Bronchial epithelial cell (primary cell): ENCODE results near the gene SRSF9. TPM values are rescaled to one million over a fixed set of nuclear protein-coding genes. Genes with fewer than 3 reads are reported as not detected.
"Not testable (repeated sequence)": the region's sequence is repeated elsewhere in the genome, so short reads cannot be mapped to it uniquely, and the experiment has no call there.

Source experiments
- DNase-seq: peaks from one replicate; pipeline ENCODE4 v3.0.0-alpha.2; 2010; ENCODE audit warnings: low read depth
- FAIRE-seq: peaks from 2 replicates; lab custom pipeline; 2011; peaks lifted over from hg19 to GRCh38; lab: Jason Lieb, UNC
- H3K27me3 ChIP-seq: 2 replicates; pipeline ENCODE4 v1.5.1; 2011; ENCODE audit warnings: low read length; ENCODE audit not compliant: control insufficient read depth, insufficient read depth
- H3K36me3 ChIP-seq: 2 replicates; pipeline ENCODE4 v1.5.1; 2011; ENCODE audit warnings: low read length; ENCODE audit not compliant: control insufficient read depth, insufficient read depth
- H3K4me3 ChIP-seq: 2 replicates; pipeline ENCODE4 v1.5.1; 2011; ENCODE audit warnings: mild to moderate bottlenecking, low read depth, low read length, control low read depth
- total RNA-seq: library from RNA; depleted of rRNA; stranded (reverse); fragments of >200 nt; gene quantifications from 2 replicates; pipeline ENCODE4 v1.2.1, GENCODE V29; 2014
- TF ChIP-seq, protein P1 (sequence below): IDR thresholded peaks from 2 replicates; pipeline ENCODE4 v1.5.1; 2011; ENCODE audit warnings: mild to moderate bottlenecking, moderate library complexity, low read length, control low read depth, inconsistent platforms; ENCODE audit not compliant: insufficient read depth, severe bottlenecking

The SRSF9 gene
- total RNA-seq, 1 donor from 2014 or later: 349 TPM

GRCh38 chr12:120495186-120495730 lies 25.7 kb upstream of the SRSF9 start:
- TF ChIP-seq, protein P1, sequence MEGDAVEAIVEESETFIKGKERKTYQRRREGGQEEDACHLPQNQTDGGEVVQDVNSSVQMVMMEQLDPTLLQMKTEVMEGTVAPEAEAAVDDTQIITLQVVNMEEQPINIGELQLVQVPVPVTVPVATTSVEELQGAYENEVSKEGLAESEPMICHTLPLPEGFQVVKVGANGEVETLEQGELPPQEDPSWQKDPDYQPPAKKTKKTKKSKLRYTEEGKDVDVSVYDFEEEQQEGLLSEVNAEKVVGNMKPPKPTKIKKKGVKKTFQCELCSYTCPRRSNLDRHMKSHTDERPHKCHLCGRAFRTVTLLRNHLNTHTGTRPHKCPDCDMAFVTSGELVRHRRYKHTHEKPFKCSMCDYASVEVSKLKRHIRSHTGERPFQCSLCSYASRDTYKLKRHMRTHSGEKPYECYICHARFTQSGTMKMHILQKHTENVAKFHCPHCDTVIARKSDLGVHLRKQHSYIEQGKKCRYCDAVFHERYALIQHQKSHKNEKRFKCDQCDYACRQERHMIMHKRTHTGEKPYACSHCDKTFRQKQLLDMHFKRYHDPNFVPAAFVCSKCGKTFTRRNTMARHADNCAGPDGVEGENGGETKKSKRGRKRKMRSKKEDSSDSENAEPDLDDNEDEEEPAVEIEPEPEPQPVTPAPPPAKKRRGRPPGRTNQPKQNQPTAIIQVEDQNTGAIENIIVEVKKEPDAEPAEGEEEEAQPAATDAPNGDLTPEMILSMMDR: no peak
- no peak for DNase-seq
- Histone ChIP-seq H3K27me3 (no peaks in the 10 kb centered on the region), H3K4me3 (peak overlapping the region; percentile 94), H3K36me3 (peaks cover 2% of the 10 kb centered on the region)
- FAIRE-seq: no peak

DNA sequence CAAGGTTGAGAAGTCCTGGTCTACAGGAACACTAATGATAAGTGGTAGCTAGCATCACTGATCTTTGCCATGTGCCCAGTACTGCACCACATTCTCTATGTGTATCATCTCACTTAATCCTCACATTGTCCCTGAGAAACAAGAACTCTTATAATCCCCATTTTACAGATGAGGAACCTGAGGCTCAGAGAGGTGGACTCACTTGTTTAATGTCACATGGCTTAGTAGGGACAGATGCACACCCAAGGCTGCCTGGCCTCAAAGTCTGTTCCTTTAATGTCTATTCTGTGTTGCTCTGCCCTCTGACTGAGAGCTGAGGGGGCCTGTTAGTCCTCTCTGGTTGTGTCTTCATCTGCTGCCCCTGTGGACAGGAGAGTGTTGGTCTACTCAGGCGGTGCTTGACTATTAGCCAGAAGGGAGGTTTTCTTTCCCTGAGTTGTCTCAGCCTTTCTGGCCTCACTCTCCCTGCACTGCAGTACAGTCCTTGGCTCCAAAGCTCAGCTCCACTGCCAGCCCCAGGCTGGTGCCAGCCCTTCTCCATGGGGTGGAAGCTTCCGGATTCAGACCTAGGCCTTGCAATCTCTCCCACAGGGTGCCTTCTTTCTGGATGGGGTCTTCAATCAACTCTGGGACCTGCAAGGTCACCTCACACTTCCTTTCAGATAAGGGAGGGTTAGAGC lies 21.4 kb upstream of the SRSF9 start:
- Histone ChIP-seq H3K4me3 (no peak overlapping the region), H3K36me3 (peaks cover 2% of the 10 kb centered on the region), H3K27me3 (no peaks in the 10 kb centered on the region)
- FAIRE-seq (no peak), DNase-seq (no peak)
- TF ChIP-seq, protein P1: no peak

DNA sequence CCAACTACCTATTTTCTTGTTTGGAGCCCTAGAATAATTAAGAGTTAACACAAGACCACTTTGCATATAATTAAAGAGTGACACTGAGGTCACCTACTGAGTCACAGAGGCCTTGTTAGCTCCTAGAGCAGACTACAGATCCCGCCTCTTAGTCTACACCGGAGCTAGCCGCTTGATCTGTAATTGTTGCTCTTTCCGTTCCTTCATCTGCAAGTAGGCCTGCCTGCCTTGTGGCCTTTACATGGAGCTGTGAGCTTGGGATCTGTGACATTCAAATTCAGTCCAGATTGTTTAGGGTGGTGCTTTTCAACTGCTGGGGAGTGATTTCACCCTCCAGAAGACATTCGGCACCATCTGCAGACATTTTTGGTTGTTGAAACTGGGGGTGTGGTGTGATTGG lies 20.8 kb upstream of the SRSF9 start:
- FAIRE-seq (no peak), DNase-seq (no peak)
- peaks cover 2% of the 10 kb centered on the region for H3K36me3 ChIP-seq
- H3K27me3 ChIP-seq: no peaks in the 10 kb centered on the region
- H3K4me3 ChIP-seq: no peak overlapping the region
- TF ChIP-seq, protein P1: no peak

GRCh38 chr12:120489018-120489417 lies 19.5 kb upstream of the SRSF9 start:
- H3K36me3 ChIP-seq: peaks cover 2% of the 10 kb centered on the region
- TF ChIP-seq, protein P1: no peak
- FAIRE-seq: no peak
- DNase-seq: no peak
- no peaks in the 10 kb centered on the region for H3K27me3 ChIP-seq
- H3K4me3 ChIP-seq: no peak overlapping the region

DNA sequence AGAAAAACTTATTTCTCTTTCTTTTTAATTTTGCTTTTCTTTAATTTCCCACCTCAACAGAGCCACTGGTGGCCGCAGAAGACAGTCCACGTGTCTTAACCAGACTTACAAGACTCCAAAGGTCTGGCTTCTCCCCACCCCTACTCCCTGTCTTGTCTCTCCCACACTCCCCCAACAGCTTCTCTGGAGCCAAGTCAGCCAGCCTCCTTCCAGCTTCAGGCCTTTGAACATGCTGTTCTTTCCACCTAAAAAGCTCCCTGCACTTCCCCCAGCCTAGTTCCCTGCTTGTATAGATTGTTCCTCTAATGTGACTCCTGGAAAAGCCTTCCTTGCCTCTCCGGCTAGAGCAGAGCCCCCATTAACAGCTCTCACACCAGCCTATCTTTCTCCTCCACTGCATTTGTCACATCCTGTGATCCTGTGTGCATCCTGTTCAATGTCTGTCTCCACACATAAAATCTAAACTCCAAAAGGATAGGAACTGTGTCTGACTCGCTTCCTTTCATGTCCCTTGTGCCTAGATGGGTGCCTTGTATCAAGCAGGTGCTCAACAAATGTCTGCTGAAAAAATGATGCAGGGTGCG lies 18.6 kb upstream of the SRSF9 start:
- DNase-seq (no peak), FAIRE-seq (no peak)
- Histone ChIP-seq H3K4me3 (no peak overlapping the region), H3K36me3 (peaks cover 2% of the 10 kb centered on the region), H3K27me3 (no peaks in the 10 kb centered on the region)
- TF ChIP-seq, protein P1: no peak

- H3K36me3 ChIP-seq, H3K4me3 ChIP-seq, H3K27me3 ChIP-seq, DNase-seq, FAIRE-seq: not testable (repeated sequence)
Observed at GRCh38 chr12:120487552-120487951, 18.0 kb upstream of the SRSF9 start.
